ENCODE results near the gene ALDH18A1. TPM values are rescaled to one million over a fixed set of nuclear protein-coding genes. Genes with fewer than 3 reads are reported as not detected.

Gene ALDH18A1
- total and polyA plus RNA-seq, 2 donors (not counting 3 experiments of a cell fraction or from before 2014, with no cell fraction given) = 53.2 to 92.6 TPM

- Histone ChIP-seq H2AFZ (ENCODE audit: low read depth, low read length) (no peak overlapping the region), H3K4me3 (replicated peaks in 1 of 3; ENCODE audit: insufficient read depth in 1 of 3, low read depth in 1 of 3, low read length in 3 of 3) (no peak overlapping the region), H3K9me1 (replicated peaks; ENCODE audit: control insufficient read depth, extremely low read depth, insufficient read depth, low read length) (no peaks in the 10 kb centered on the region), H3K79me2 (ENCODE audit: control insufficient read depth, insufficient read depth, low read length) (no peaks in the 10 kb centered on the region), H3K9me3 (replicated peaks; ENCODE audit: control insufficient read depth, insufficient read depth, low read length) (no peaks in the 10 kb centered on the region), H4K20me1 (replicated peaks; ENCODE audit: control insufficient read depth, extremely low read depth, insufficient read depth, low read length) (no peaks in the 10 kb centered on the region), H3K27ac (ENCODE audit: insufficient read depth, low read depth, low read length) (no peak overlapping the region), H3K36me3 (ENCODE audit: control insufficient read depth in 2 of 2, extremely low read depth in 1 of 2, insufficient read depth in 2 of 2, low read length in 2 of 2) (no peaks in the 10 kb centered on the region), H3K4me1 (ENCODE audit: control insufficient read depth, extremely low read depth, insufficient read depth, low read length) (no peaks in the 10 kb centered on the region), H3K9ac (replicated peaks; ENCODE audit: extremely low read depth, insufficient read depth, low read length) (no peak overlapping the region), H3K4me2 (ENCODE audit: insufficient read depth, low read length) (no peak overlapping the region), H3K27me3 (ENCODE audit: control insufficient read depth in 2 of 2, insufficient read depth in 2 of 2, low read length in 2 of 2) (peaks cover 12 to 17% of the 10 kb centered on the region in 2 experiments)
- dilution Hi-C loops (cut with MboI; ENCODE audit: extremely low pct_ligation_motif_present, low sequenced_read_pairs) (loop anchor here (25.0 kb wide), 1 partner anchor 176 kb away; no protein-coding TSS in a partner anchor), intact Hi-C loops (cut with micrococcal nuclease) (no loop called here)
- POLR2A ChIA-PET = no interaction called here
- DNase-seq (ENCODE audit: low read depth, low spot score) (no peak), FAIRE-seq (no peak)
- CTCF ChIA-PET = interaction anchor here (2.3 to 2.8 kb wide), 2 partner anchors 142 to 157 kb away, joined by 9 to 10 read pairs; no protein-coding TSS in a partner anchor
- TF ChIP-seq JUN (IDR thresholded peaks at IDR 0.05; ENCODE audit: borderline replicate concordance, insufficient read depth, insufficient read length, low read depth) (no peak), MAX (IDR thresholded peaks at IDR 0.05; ENCODE audit: insufficient read depth, insufficient read length) (no peak), MYC (IDR thresholded peaks at IDR 0.05; ENCODE audit: low read depth, low read length) (no peak), POLR2A (IDR thresholded peaks at IDR 0.05; ENCODE audit: low read depth, low read length) (no peak), GATA2 (IDR thresholded peaks at IDR 0.05; ENCODE audit: insufficient read depth, insufficient read length, low read depth, low read length) (no peak), EZH2 (IDR thresholded peaks at IDR 0.05; ENCODE audit: borderline replicate concordance, low read depth, low read length, severe bottlenecking) (no peak), CTCF (IDR thresholded peaks at IDR 0.05; ENCODE audit: extremely low read depth in 1 of 2, insufficient read depth in 1 of 2, low read depth in 1 of 2, low read length in 2 of 2) (no peak), FOS (IDR thresholded peaks at IDR 0.05; ENCODE audit: borderline replicate concordance, insufficient read depth, low read length) (no peak), POLR2AphosphoS5 (IDR thresholded peaks at IDR 0.05; ENCODE audit: insufficient read depth, low read depth, low read length) (no peak)
- no TSS peak for BruUV-seq (replicated peaks)
These were observed 68.5 kb downstream of the ALDH18A1 start for GRCh38 chr10:95588025-95588424.
